Caco-2 (cell line): ENCODE results near the gene EIF3D. TPM values are rescaled to one million over a fixed set of nuclear protein-coding genes. Genes with fewer than 3 reads are reported as not detected.
"Not testable (repeated sequence)": the region's sequence is repeated elsewhere in the genome, so short reads cannot be mapped to it uniquely, and the experiment has no call there.

Experiments used
- BruUV-seq: library from RNA; stranded (reverse); fragments of 400-500 nt; replicated peaks from 2 replicates; lab custom pipeline; 2021; lab: Mats Ljungman, UMichigan
- CTCF ChIA-PET: fragments of 300-600 bp; sonication (Branson Sonifier 250); formaldehyde crosslinking; loops from one replicate; lab custom pipeline; 2022; ENCODE audit warnings: antibody characterized with exemption; lab: Charles Lee
- POLR2A ChIA-PET: fragments of 300-600 bp; sonication (Branson Sonifier 250); formaldehyde crosslinking; loops from one replicate; lab custom pipeline; 2022; ENCODE audit warnings: antibody characterized with exemption; lab: Charles Lee
- DNase-seq, 2 experiments: peaks; one replicate each; pipeline versions ENCODE4 v3.0.0 to v3.0.0-alpha.2; 2020 to 2022
- H3K27me3 ChIP-seq: replicated peaks from 2 replicates; pipeline ENCODE4 v1.6.0; 2011; ENCODE audit warnings: low read length; ENCODE audit not compliant: control insufficient read depth, insufficient read depth
- H3K36me3 ChIP-seq: 2 replicates; pipeline ENCODE4 v1.5.1; 2011; ENCODE audit warnings: low read length; ENCODE audit not compliant: control insufficient read depth, insufficient read depth
- H3K4me1 ChIP-seq: fragments of 250-450 bp; sonication (Bioruptor Pico); 2 replicates; pipeline ENCODE4 v1.5.1; 2020; ENCODE audit warnings: mild to moderate bottlenecking
- H3K4me3 ChIP-seq: 2 replicates; pipeline ENCODE4 v1.5.1; 2011; ENCODE audit warnings: low read depth, mild to moderate bottlenecking, control low read depth, low read length
- H3K9me3 ChIP-seq: fragments of 250-450 bp; sonication (Bioruptor Pico); 2 replicates; pipeline ENCODE4 v1.5.1; 2020; ENCODE audit warnings: mild to moderate bottlenecking, moderate library complexity
- H3K27ac Mint-ChIP-seq: one replicate; pipeline ENCODE4 v1.8.0; 2022; ENCODE audit warnings: mixed read lengths; ENCODE audit not compliant: unreplicated experiment
- H3K27me3 Mint-ChIP-seq: one replicate; pipeline ENCODE4 v1.8.0; 2022; ENCODE audit warnings: mixed read lengths; ENCODE audit not compliant: insufficient read depth, unreplicated experiment
- H3K36me3 Mint-ChIP-seq: one replicate; pipeline ENCODE4 v1.8.0; 2022; ENCODE audit warnings: mild to moderate bottlenecking, mixed read lengths; ENCODE audit not compliant: insufficient read depth, unreplicated experiment
- H3K4me1 Mint-ChIP-seq: one replicate; pipeline ENCODE4 v1.8.0; 2022; ENCODE audit warnings: low read depth, mixed read lengths; ENCODE audit not compliant: unreplicated experiment
- H3K4me3 Mint-ChIP-seq: one replicate; pipeline ENCODE4 v1.8.0; 2022; ENCODE audit warnings: mild to moderate bottlenecking, moderate library complexity, mixed read lengths; ENCODE audit not compliant: unreplicated experiment
- H3K9me3 Mint-ChIP-seq: one replicate; pipeline ENCODE4 v1.8.0; 2022; ENCODE audit warnings: mixed read lengths; ENCODE audit not compliant: unreplicated experiment
- CTCF ChIP-seq, 2 experiments: fragments of 200-600 bp in 1 of 2; IDR thresholded peaks; 1 replicate in 1 of 2; 2 replicates in 1 of 2; pipeline versions ENCODE4 v1.5.1 to v1.8.0; 2011 to 2022; ENCODE audit warnings: antibody characterized with exemption in 1 of 2, control low read depth in 1 of 2, inconsistent platforms in 1 of 2, low read depth in 1 of 2, low read length in 1 of 2, mild to moderate bottlenecking in 1 of 2, moderate library complexity in 1 of 2; ENCODE audit not compliant: insufficient read depth in 1 of 2, severe bottlenecking in 1 of 2, unreplicated experiment in 1 of 2
- intact Hi-C: fragments of 100-400 bp; cut with micrococcal nuclease; formaldehyde crosslinking; loops from one replicate; pipeline ENCODE4 v1.10.0; 2022; ENCODE audit not compliant: unreplicated experiment
- total RNA-seq: library from RNA; stranded (reverse); gene quantifications from 2 replicates; pipeline ENCODE4 v1.2.3, GENCODE V29; 2022

The EIF3D gene
- total RNA-seq, 1 experiment from 2014 or later: 250 TPM

DNA sequence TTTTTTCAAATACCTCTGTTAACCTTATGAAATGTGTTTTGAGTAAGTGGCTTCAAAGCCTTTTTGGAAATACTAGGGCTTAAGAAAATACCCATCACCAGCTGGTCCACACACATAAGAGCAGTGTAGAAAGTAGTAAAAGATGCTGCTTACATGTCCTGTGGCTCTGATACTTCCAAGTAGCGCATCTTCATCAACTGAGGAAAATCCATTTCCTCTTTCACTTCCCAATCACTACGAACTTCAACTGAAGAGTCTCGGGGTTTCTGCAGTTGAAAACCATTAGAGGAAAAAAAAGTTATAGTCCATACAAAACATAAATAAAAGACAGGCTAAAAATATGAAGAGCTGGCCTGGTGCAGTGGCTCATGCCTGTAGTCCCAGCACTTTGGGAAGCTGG, 8.5 kb downstream of the EIF3D start:
- intact Hi-C loops: loop anchor here (10.0 kb wide), 1 partner anchor 254 kb away; the partner anchor contains the start of gene IFT27
- Mint-ChIP-seq H3K4me1 (no peaks in the 10 kb centered on the region), H3K27ac (no peak overlapping the region), H3K4me3 (no peak overlapping the region), H3K27me3 (no peaks in the 10 kb centered on the region), H3K36me3 (peaks cover 96% of the 10 kb centered on the region), H3K9me3 (no peaks in the 10 kb centered on the region)
- POLR2A ChIA-PET: no interaction called here
- BruUV-seq: no TSS peak
- no peak for DNase-seq
- CTCF ChIA-PET: no interaction called here
- Histone ChIP-seq H3K9me3 (no peaks in the 10 kb centered on the region), H3K36me3 (peaks cover 6% of the 10 kb centered on the region), H3K27me3 (no peaks in the 10 kb centered on the region), H3K4me1 (no peaks in the 10 kb centered on the region), H3K4me3 (no peak overlapping the region)
- TF ChIP-seq CTCF (IDR thresholded peaks at IDR 0.05; ENCODE audit: insufficient read depth in 1 of 2, low read depth in 1 of 2, low read length in 1 of 2, severe bottlenecking in 1 of 2, unreplicated experiment in 1 of 2): no peak

GRCh38 chr22:36519906-36520305, 9.1 kb downstream of the EIF3D start:
- H3K27me3 ChIP-seq, H3K27me3 Mint-ChIP-seq, H3K4me1 Mint-ChIP-seq, H3K27ac Mint-ChIP-seq, H3K4me3 Mint-ChIP-seq, POLR2A ChIA-PET, BruUV-seq, H3K4me3 ChIP-seq, H3K9me3 Mint-ChIP-seq, H3K4me1 ChIP-seq, DNase-seq, H3K9me3 ChIP-seq, H3K36me3 ChIP-seq, CTCF ChIA-PET: not testable (repeated sequence)
- intact Hi-C loops: loop anchor here (10.0 kb wide), 1 partner anchor 255 kb away; the partner anchor contains the start of gene IFT27
- H3K36me3 Mint-ChIP-seq: peaks cover 96% of the 10 kb centered on the region

GRCh38 chr22:36514766-36515165, 14.2 kb downstream of the EIF3D start:
- no TSS peak for BruUV-seq

More at GRCh38 chr22:36514766-36515165, 14.2 kb downstream of the EIF3D start:
- Mint-ChIP-seq H3K27ac (no peak overlapping the region), H3K9me3 (no peaks in the 10 kb centered on the region), H3K36me3 (peaks cover 96% of the 10 kb centered on the region), H3K4me3 (no peak overlapping the region), H3K4me1 (peaks cover 12% of the 10 kb centered on the region), H3K27me3 (no peaks in the 10 kb centered on the region)
- peaks cover 12% of the 10 kb centered on the region for H3K36me3 ChIP-seq
- no peak for DNase-seq
- H3K4me1 ChIP-seq: no peaks in the 10 kb centered on the region
- H3K9me3 ChIP-seq: no peaks in the 10 kb centered on the region
- TF ChIP-seq CTCF (IDR thresholded peaks at IDR 0.05; ENCODE audit: insufficient read depth in 1 of 2, low read depth in 1 of 2, low read length in 1 of 2, severe bottlenecking in 1 of 2, unreplicated experiment in 1 of 2): no peak
- intact Hi-C loops: no loop called here
- H3K27me3 ChIP-seq: no peaks in the 10 kb centered on the region
- H3K4me3 ChIP-seq: no peak overlapping the region
- POLR2A ChIA-PET: no interaction called here
- CTCF ChIA-PET: no interaction called here
